NCI-H187 (cell line): ENCODE results near the gene PPL.
"Not testable (repeated sequence)": the region's sequence is repeated elsewhere in the genome, so short reads cannot be mapped to it uniquely, and the experiment has no call there.

Source experiments
- DNase-seq, 2 experiments: peaks; one replicate each; lab custom pipeline; 2025; lab: John Stamatoyannopoulos, UW

Gene PPL

GRCh38 chr16:4958510-4959438 is 21.8 kb upstream of the PPL start:
- DNase-seq: no peak

GRCh38 chr16:4957720-4958509 is 21.0 kb upstream of the PPL start, which contains the start of gene SEC14L5:
SEC14L5 (plus strand) TSS chr16:4958330; CDS start chr16:4959324, 994 bp downstream.
- peak; percentile 61 to 94 for DNase-seq

GRCh38 chr16:4957420-4957719 is 20.4 kb upstream of the PPL start:
- no peak for DNase-seq

GRCh38 chr16:4954714-4955113 is 17.8 kb upstream of the PPL start:
- DNase-seq: no peak

- not testable (repeated sequence) for DNase-seq
Observed at GRCh38 chr16:4951583-4951982, 14.6 kb upstream of the PPL start.

- no peak for DNase-seq
Observed at GRCh38 chr16:4949986-4950385, 13.0 kb upstream of the PPL start.

- DNase-seq: no peak
Observed at GRCh38 chr16:4948903-4949766, 12.2 kb upstream of the PPL start.

- no peak for DNase-seq
Observed at GRCh38 chr16:4947722-4948503, 11.0 kb upstream of the PPL start.

- DNase-seq: no peak
Observed at GRCh38 chr16:4946917-4947316, 10.0 kb upstream of the PPL start.

GRCh38 chr16:4945560-4946502 is 8.9 kb upstream of the PPL start:
- DNase-seq: no peak

- no peak for DNase-seq
Observed at GRCh38 chr16:4944333-4945281, 7.7 kb upstream of the PPL start.

- no peak for DNase-seq
Observed at GRCh38 chr16:4942481-4942880, 5.5 kb upstream of the PPL start.

- DNase-seq: no peak
Observed at GRCh38 chr16:4940719-4941118, 3.8 kb upstream of the PPL start.

- DNase-seq: no peak
Observed at GRCh38 chr16:4938683-4939030, 1.7 kb upstream of the PPL start.

GRCh38 chr16:4937782-4938682 is 1.1 kb upstream of the PPL start:
- DNase-seq: no peak

- DNase-seq: no peak
Observed at GRCh38 chr16:4936181-4936990, 562 bp downstream of the PPL start.

GRCh38 chr16:4935241-4935855 is 1.6 kb downstream of the PPL start:
- DNase-seq: no peak
